ENCODE data around the gene PLAAT2. TPM values are rescaled to one million over a fixed set of nuclear protein-coding genes. Genes with fewer than 3 reads are reported as not detected.

The PLAAT2 gene
- total and polyA plus RNA-seq, 8 donors: 0.26 TPM; not detected in 7

DNA sequence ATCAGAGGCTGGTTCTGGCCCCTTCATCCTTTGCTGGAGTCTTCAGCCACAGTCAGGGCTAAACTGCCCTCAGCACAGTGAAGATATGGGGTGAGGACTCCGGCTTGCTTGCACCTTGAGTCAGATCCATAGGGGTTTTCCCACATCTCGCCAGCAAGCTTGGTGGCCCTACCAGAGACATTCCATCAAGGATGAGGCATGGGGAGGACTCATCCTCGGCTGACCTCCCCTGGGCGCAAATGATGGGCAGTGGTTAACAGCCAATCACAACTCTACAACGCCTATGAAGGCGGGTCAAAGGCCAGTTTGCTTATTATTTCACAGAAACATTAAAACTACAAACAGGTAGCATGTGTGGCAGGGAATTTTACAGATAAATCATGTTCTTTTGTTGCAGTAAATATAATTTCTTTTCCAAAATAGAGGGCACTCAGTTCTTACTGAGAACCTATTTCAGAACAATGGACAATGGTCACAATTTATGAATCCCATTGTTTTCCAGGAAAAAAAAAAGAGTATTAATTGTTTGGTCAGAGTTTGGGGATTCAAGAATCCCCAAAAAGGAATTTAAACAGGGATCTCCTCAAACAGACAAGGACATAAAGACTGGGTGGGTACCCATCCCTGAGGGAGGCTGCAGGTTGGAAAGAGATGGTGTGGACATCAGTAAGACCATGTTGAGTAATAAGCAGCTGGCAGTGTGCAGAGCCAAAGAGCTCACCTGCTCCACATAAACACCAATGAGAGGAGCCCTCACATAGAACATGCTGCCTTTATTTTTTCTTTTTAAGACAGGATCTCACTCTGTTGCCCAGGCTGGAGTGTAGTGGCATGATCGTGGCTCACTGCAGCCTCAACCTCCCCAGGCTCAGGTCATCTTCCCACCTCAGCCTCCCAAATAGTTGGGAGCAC, 36.3 kb upstream of the PLAAT2 start:
- Histone ChIP-seq H3K9me3 (no peaks in the 10 kb centered on the region), H3K4me1 (peaks cover 0 to 7% (median 0%) of the 10 kb centered on the region in 3 donors), H3K27me3 (no peaks in the 10 kb centered on the region), H3K4me3 (no peak overlapping the region), H3K27ac (no peak overlapping the region), H3K36me3 (no peaks in the 10 kb centered on the region)
- no peak for FAIRE-seq
- ATAC-seq: no peak
- TF ChIP-seq CTCF (IDR thresholded peaks at IDR 0.05): no peak
- DNase-seq: peak in 1 of 6 donors; percentile 6
- intact Hi-C loops (cut with DNase I): no loop called here
- 91 to 94% methylated on average over 7 of the region's 7 CpGs for WGBS, 2 donors

DNA sequence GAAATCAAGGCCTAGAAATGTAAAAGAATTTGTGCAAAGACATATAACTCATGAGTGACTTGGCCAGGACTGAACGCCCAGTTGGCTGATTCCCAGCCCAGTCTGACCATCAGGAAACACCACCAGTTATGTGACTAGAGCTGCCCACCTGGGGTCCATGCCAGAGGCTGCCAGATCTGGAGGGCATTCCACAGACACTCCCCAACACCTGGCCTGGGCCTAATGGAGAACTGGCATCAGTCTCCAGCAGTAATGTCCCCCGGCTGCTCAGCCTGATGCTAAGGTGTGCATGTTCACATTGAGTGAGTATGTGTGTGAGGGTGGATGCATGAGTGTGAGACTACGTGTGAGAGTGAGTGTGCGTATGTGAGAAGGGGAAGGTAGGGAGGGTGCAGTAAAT, 35.4 kb upstream of the PLAAT2 start:
- intact Hi-C loops (cut with DNase I): no loop called here
- Histone ChIP-seq H3K9me3 (no peaks in the 10 kb centered on the region), H3K27me3 (no peaks in the 10 kb centered on the region), H3K27ac (no peak overlapping the region), H3K4me1 (peaks cover 0 to 7% (median 0%) of the 10 kb centered on the region in 3 donors), H3K4me3 (no peak overlapping the region), H3K36me3 (no peaks in the 10 kb centered on the region)
- FAIRE-seq: no peak
- TF ChIP-seq CTCF (IDR thresholded peaks at IDR 0.05): no peak
- peak in 1 of 6 donors; percentile 6 for DNase-seq
- ATAC-seq: no peak
- 84 to 91% methylated on average over 4 of the region's 4 CpGs for WGBS, 2 donors

DNA sequence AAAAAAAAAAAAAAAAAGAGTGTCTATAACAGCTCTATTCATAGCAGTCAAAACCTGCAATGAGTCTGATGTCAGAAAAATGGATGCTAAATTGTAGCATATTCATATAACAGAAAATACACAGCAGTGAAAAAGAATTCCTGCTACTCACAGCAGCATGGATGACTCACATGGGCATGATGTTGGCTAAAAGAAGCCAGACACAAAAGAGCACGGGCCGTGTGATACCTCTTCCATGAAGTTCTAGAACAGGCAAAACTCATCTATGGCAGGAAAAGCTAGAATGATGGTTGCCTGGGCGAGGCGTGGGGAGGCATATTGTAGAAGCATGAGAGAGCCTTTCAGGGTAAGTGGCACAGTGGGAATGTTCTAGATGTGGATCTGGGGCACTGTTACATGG, 32.1 kb upstream of the PLAAT2 start:
- DNase-seq (peak in 1 of 6 donors; percentile 7), FAIRE-seq (no peak), ATAC-seq (no peak)
- intact Hi-C loops (cut with DNase I): no loop called here
- Histone ChIP-seq H3K4me1 (no peaks in the 10 kb centered on the region), H3K9me3 (no peaks in the 10 kb centered on the region), H3K36me3 (peaks cover 0 to 3% (median 0%) of the 10 kb centered on the region in 3 donors), H3K27ac (no peak overlapping the region), H3K27me3 (no peaks in the 10 kb centered on the region), H3K4me3 (no peak overlapping the region)
- TF ChIP-seq CTCF (IDR thresholded peaks at IDR 0.05): no peak
- WGBS, 2 donors: 93 to 95% methylated on average over 4 of the region's 4 CpGs

- DNase-seq: no peak
These were observed 29.8 kb upstream of the PLAAT2 start for GRCh38 chr11:63592975-63593395.

More at GRCh38 chr11:63592975-63593395, 29.8 kb upstream of the PLAAT2 start:
- TF ChIP-seq CTCF (IDR thresholded peaks at IDR 0.05): peak in 2 of 4 donors; percentile 18 to 25
- ATAC-seq: peak; percentile 46 to 78 (median 73)
- no peak for FAIRE-seq
- H3K4me1 ChIP-seq: no peaks in the 10 kb centered on the region
- peaks cover 0 to 3% (median 0%) of the 10 kb centered on the region in 3 donors for H3K36me3 ChIP-seq
- H3K27me3 ChIP-seq: no peaks in the 10 kb centered on the region
- 67 to 68% methylated on average over 4 of the region's 4 CpGs for WGBS, 2 donors
- intact Hi-C loops (cut with DNase I): no loop called here
- no peaks in the 10 kb centered on the region for H3K9me3 ChIP-seq
- H3K27ac ChIP-seq: no peak overlapping the region
- no peak overlapping the region for H3K4me3 ChIP-seq
